ENCODE data around the gene RBM46. TPM values are rescaled to one million over a fixed set of nuclear protein-coding genes. Genes with fewer than 3 reads are reported as not detected.
"Not testable (repeated sequence)": the region's sequence is repeated elsewhere in the genome, so short reads cannot be mapped to it uniquely, and the experiment has no call there.

RBM46 gene
- total and polyA plus RNA-seq, 8 donors: 0.04 to 0.06 (median 0.05) TPM; not detected in 5

- Histone ChIP-seq H3K4me1 (no peaks in the 10 kb centered on the region), H3K27ac (no peak overlapping the region), H3K4me3 (no peak overlapping the region), H3K9me3 (no peaks in the 10 kb centered on the region), H3K36me3 (no peaks in the 10 kb centered on the region), H3K27me3 (no peaks in the 10 kb centered on the region)
- TF ChIP-seq CTCF (IDR thresholded peaks at IDR 0.05): no peak
- intact Hi-C loops (cut with DNase I): no loop called here
- no peak for FAIRE-seq
- no peak for DNase-seq
- ATAC-seq: no peak
These were observed 91.1 kb downstream of the RBM46 start for GRCh38 chr4:154872198-154872597.

GRCh38 chr4:154874049-154874448 lies 93.0 kb downstream of the RBM46 start:
- FAIRE-seq; H3K4me1 ChIP-seq; DNase-seq; H3K36me3 ChIP-seq; intact Hi-C loops (cut with DNase I); H3K9me3 ChIP-seq; H3K4me3 ChIP-seq; H3K27ac ChIP-seq; ATAC-seq; H3K27me3 ChIP-seq: not testable (repeated sequence)
- WGBS, 2 donors: 58 to 60% methylated on average over 4 of the region's 4 CpGs

- no peak for ATAC-seq
- no peak overlapping the region for H3K27ac ChIP-seq
- H3K9me3 ChIP-seq: no peaks in the 10 kb centered on the region
- H3K27me3 ChIP-seq: no peaks in the 10 kb centered on the region
- DNase-seq: no peak
- no peak overlapping the region for H3K4me3 ChIP-seq
- no peaks in the 10 kb centered on the region for H3K36me3 ChIP-seq
- 40 to 45% methylated on average over 8 of the region's 8 CpGs for WGBS, 2 donors
- intact Hi-C loops (cut with DNase I): no loop called here
- no peak for FAIRE-seq
- TF ChIP-seq CTCF (IDR thresholded peaks at IDR 0.05): no peak
- no peaks in the 10 kb centered on the region for H3K4me1 ChIP-seq
These were observed 96.2 kb downstream of the RBM46 start for GRCh38 chr4:154877110-154877760.

Other genes with a start within 250 kb of the RBM46 start
- 10 to 100 TPM; 18.5 to 34.8 (median 30.5) TPM for gene PLRG1, start 230.9 kb upstream of the RBM46 start, total RNA-seq
- 10 to 100 TPM; 20.6 to 38.6 TPM for gene PLRG1, start 230.9 kb upstream of the RBM46 start, polyA plus RNA-seq
- gene FGB, start 218.3 kb upstream of the RBM46 start, total RNA-seq: 1 to 10 TPM in 2 of 6 donors, under 1 TPM in 2, not detected in 2; 0.20 to 6.6 (median 1.5) TPM
- gene FGB, start 218.3 kb upstream of the RBM46 start, polyA plus RNA-seq: 1 to 10 TPM in 1 of 2 donors, under 1 TPM in 1; 0.59 to 1.6 TPM
- 10 to 100 TPM in 3 of 6 donors, 1 to 10 TPM in 2, under 1 TPM in 1; 0.09 to 30.3 (median 7.7) TPM for gene FGA, start 190.5 kb upstream of the RBM46 start, total RNA-seq
- 10 to 100 TPM in 1 of 2 donors, 1 to 10 TPM in 1; 1.4 to 15.2 TPM for gene FGA, start 190.5 kb upstream of the RBM46 start, polyA plus RNA-seq
- gene FGG, start 168.6 kb upstream of the RBM46 start, total RNA-seq: 10 to 100 TPM in 2 of 6 donors, 1 to 10 TPM in 2, under 1 TPM in 1, not detected in 1; 0.20 to 26.0 (median 5.7) TPM
- 1 to 10 TPM in 1 of 2 donors, under 1 TPM in 1; 0.99 to 4.0 TPM for gene FGG, start 168.6 kb upstream of the RBM46 start, polyA plus RNA-seq
- under 1 TPM; 0.28 to 0.75 (median 0.48) TPM for gene LRAT, start 37.3 kb upstream of the RBM46 start, total RNA-seq
- under 1 TPM; 0.15 to 0.75 TPM for gene LRAT, start 37.3 kb upstream of the RBM46 start, polyA plus RNA-seq

Measured in pancreas (tissue), 10 donors.